A549 treated with GW870086 at 1 μM for 4 hours (cell line): ENCODE data around the gene VPREB3. TPM values are rescaled to one million over a fixed set of nuclear protein-coding genes. Genes with fewer than 3 reads are reported as not detected.

Source experiments
- total RNA-seq: library from RNA; stranded (reverse); fragments of 200-300 nt; extraction: Qiagen RNA extraction; gene quantifications from 5 replicates; pipeline ENCODE4 v1.2.3, GENCODE V29; 2022; ENCODE audit warnings: low read depth

VPREB3 gene
- total RNA-seq, result 0.58 to 1.2 TPM (median 0.68 TPM) in 4 of 5 replicates, not detected in the other

GRCh38 chr22:23754220-23754919 lies at the start of gene VPREB3:
TSS of gene VPREB3 (minus strand) at chr22:23754425. CDS start at chr22:23754363, 62 bp downstream.

GRCh38 chr22:23786752-23787599 lies 32.8 kb upstream of the VPREB3 start, which contains the start of gene SMARCB1:
TSS of gene SMARCB1 (plus strand) at chr22:23786966. CDS start at chr22:23787170, 204 bp downstream.

GRCh38 chr22:23772649-23773473 lies 18.6 kb upstream of the VPREB3 start, which contains the start of gene MMP11:
TSS of gene MMP11 (plus strand) at chr22:23772849. CDS start at chr22:23772871, 22 bp downstream.

GRCh38 chr22:23767673-23768548 lies 13.7 kb upstream of the VPREB3 start, which contains the start of gene CHCHD10:
TSS of gene CHCHD10 (minus strand) at chr22:23767972. CDS start at chr22:23767874, 98 bp downstream.

GRCh38 chr22:23762842-23763578 lies 8.8 kb upstream of the VPREB3 start, which contains the start of gene C22orf15:
TSS of gene C22orf15 (plus strand) at chr22:23762990. CDS start at chr22:23763307, 317 bp downstream.

GRCh38 chr22:23750714-23751440 lies 3.3 kb downstream of the VPREB3 start, which contains the start of gene ZNF70:
TSS of gene ZNF70 (minus strand) at chr22:23751112. CDS start at chr22:23745140, 5,972 bp downstream.

Other genes with a start within 250 kb of the VPREB3 start
- gene IGLL1, start 174.1 kb downstream of the VPREB3 start, total RNA-seq, result not detected in 5 replicates
- gene DRICH1, start 122.1 kb downstream of the VPREB3 start, total RNA-seq, result 0.16 to 0.36 TPM (median 0.21 TPM) in 4 of 5 replicates, not detected in the other
- not detected in 5 replicates for gene RGL4, start 63.4 kb downstream of the VPREB3 start, total RNA-seq
- 0.71 to 1.2 TPM (median 0.95 TPM) in 5 replicates for gene ZNF70, start 3.3 kb downstream of the VPREB3 start, total RNA-seq
- gene C22orf15, start 8.6 kb upstream of the VPREB3 start, total RNA-seq, result not detected in 5 replicates
- 88.7 to 210 TPM (median 182 TPM) in 5 replicates for gene CHCHD10, start 13.5 kb upstream of the VPREB3 start, total RNA-seq
- 0.21 to 0.50 TPM (median 0.36 TPM) in 5 replicates for gene MMP11, start 18.4 kb upstream of the VPREB3 start, total RNA-seq
- gene SMARCB1, start 32.5 kb upstream of the VPREB3 start, total RNA-seq, result 44.9 to 52.5 TPM (median 49.9 TPM) in 5 replicates
- gene DERL3, start 84.6 kb upstream of the VPREB3 start, total RNA-seq, result 0.23 to 0.60 TPM (median 0.38 TPM) in 5 replicates
- 8.0 to 10.4 TPM (median 8.7 TPM) in 5 replicates for gene SLC2A11, start 103.5 kb upstream of the VPREB3 start, total RNA-seq
- 566 to 943 TPM (median 912 TPM) in 5 replicates for gene MIF, start 140.0 kb upstream of the VPREB3 start, total RNA-seq
- gene GSTT2B, start 206.8 kb upstream of the VPREB3 start, total RNA-seq, result 0.26 to 0.54 TPM (median 0.37 TPM) in 4 of 5 replicates, not detected in the other
- gene DDTL, start 212.5 kb upstream of the VPREB3 start, total RNA-seq, result 1.1 to 2.2 TPM (median 1.7 TPM) in 5 replicates
- gene DDT, start 220.0 kb upstream of the VPREB3 start, total RNA-seq, result 129 to 161 TPM (median 156 TPM) in 5 replicates
- gene GSTT2, start 225.7 kb upstream of the VPREB3 start, total RNA-seq, result 0.29 TPM in 1 of 5 replicates, not detected in the others